HG02943 (cell line): Measurements from ENCODE around the gene USF3.
"Not testable (repeated sequence)": the region's sequence is repeated elsewhere in the genome, so short reads cannot be mapped to it uniquely, and the experiment has no call there.

Source experiments
- ATAC-seq: cut with Tn5 transposase; IDR thresholded peaks from one replicate; pipeline ENCODE4 v1.9.1; 2021; ENCODE audit warnings: mild to moderate bottlenecking, low read depth, moderate library complexity; ENCODE audit not compliant: unreplicated experiment

USF3 gene

GRCh38 chr3:113654851-113655250 is 41.6 kb downstream of the USF3 start:
- no peak for ATAC-seq

GRCh38 chr3:113654310-113654709 is 42.1 kb downstream of the USF3 start:
- ATAC-seq, result no peak

- no peak for ATAC-seq
Measured at GRCh38 chr3:113649174-113649845, 47.1 kb downstream of the USF3 start.

- no peak for ATAC-seq
Measured at GRCh38 chr3:113648524-113648923, 47.9 kb downstream of the USF3 start.

GRCh38 chr3:113643583-113643982 is 52.9 kb downstream of the USF3 start:
- no peak for ATAC-seq

- no peak for ATAC-seq
Measured at GRCh38 chr3:113638910-113639309, 57.5 kb downstream of the USF3 start.

- ATAC-seq, result no peak
Measured at GRCh38 chr3:113637756-113638155, 58.7 kb downstream of the USF3 start.

- ATAC-seq, result not testable (repeated sequence)
Measured at GRCh38 chr3:113636034-113636433, 60.4 kb downstream of the USF3 start.

- ATAC-seq, result no peak
Measured at GRCh38 chr3:113634782-113635474, 61.5 kb downstream of the USF3 start.

- ATAC-seq, result no peak
Measured at GRCh38 chr3:113631573-113631972, 64.9 kb downstream of the USF3 start.

GRCh38 chr3:113630956-113631542 is 65.4 kb downstream of the USF3 start:
- no peak for ATAC-seq

GRCh38 chr3:113629584-113630421 is 66.6 kb downstream of the USF3 start:
- no peak for ATAC-seq

- no peak for ATAC-seq
Measured at GRCh38 chr3:113628788-113629187, 67.7 kb downstream of the USF3 start.

GRCh38 chr3:113628316-113628715 is 68.1 kb downstream of the USF3 start:
- no peak for ATAC-seq

GRCh38 chr3:113626503-113627371 is 69.7 kb downstream of the USF3 start:
- ATAC-seq, result no peak

- no peak for ATAC-seq
Measured at GRCh38 chr3:113625834-113626233, 70.6 kb downstream of the USF3 start.

- no peak for ATAC-seq
Measured at GRCh38 chr3:113623811-113624210, 72.6 kb downstream of the USF3 start.

GRCh38 chr3:113623324-113623723 is 73.1 kb downstream of the USF3 start:
- ATAC-seq, result no peak

- ATAC-seq, result no peak
Measured at GRCh38 chr3:113620091-113620490, 76.4 kb downstream of the USF3 start.

- ATAC-seq, result no peak
Measured at GRCh38 chr3:113617726-113618125, 78.7 kb downstream of the USF3 start.
